HEK293 (cell line): Measurements from ENCODE around the gene XPO5.

Source experiments
- CTCF ChIA-PET: fragments of 350-600 bp; formaldehyde crosslinking; extraction: SDS; loops from one replicate; lab custom pipeline; 2021; ENCODE audit warnings: antibody characterized with exemption; lab: Yijun Ruan, JAX
- POLR2A ChIA-PET: fragments of 300-600 bp; formaldehyde crosslinking; extraction: SDS; loops from one replicate; lab custom pipeline; 2020; ENCODE audit warnings: antibody characterized with exemption, inconsistent platforms; lab: Yijun Ruan, JAX
- H3K27ac ChIP-seq: fragments of 200-500 bp; sonication (Bioruptor generic); 2 replicates; pipeline ENCODE4 v1.5.1; 2014; ENCODE audit warnings: low read depth, low read length, control low read depth, inconsistent platforms; ENCODE audit errors: extremely low read depth
- H3K36me3 ChIP-seq, 2 experiments: fragments of 200-500 bp in 1 of 2; sonication (Bioruptor generic) in 1 of 2; 1 replicate in 1 of 2; 2 replicates in 1 of 2; pipeline ENCODE4 v1.5.1; 2014 to 2017; ENCODE audit warnings: inconsistent platforms in 2 of 2, low read length in 2 of 2; ENCODE audit not compliant: control insufficient read depth in 2 of 2, insufficient read depth in 1 of 2
- H3K4me1 ChIP-seq: fragments of 200-500 bp; sonication (Bioruptor generic); 2 replicates; pipeline ENCODE4 v1.5.1; 2014; ENCODE audit warnings: mild to moderate bottlenecking, low read length, inconsistent platforms; ENCODE audit not compliant: control insufficient read depth, insufficient read depth
- H3K4me3 ChIP-seq: 2 replicates; pipeline ENCODE4 v1.5.1; 2011; ENCODE audit warnings: low read depth, mild to moderate bottlenecking, control low read depth, low read length, moderate library complexity
- H3K9me3 ChIP-seq: fragments of 200-500 bp; sonication (Bioruptor generic); 2 replicates; pipeline ENCODE4 v1.5.1; 2014; ENCODE audit warnings: low read depth, low read length, inconsistent platforms; ENCODE audit not compliant: control insufficient read depth, insufficient read depth
- HOXA7 ChIP-seq: sonication (generic); formaldehyde crosslinking; IDR thresholded peaks from 2 replicates; pipeline ENCODE4 v1.8.1; 2022; ENCODE audit warnings: missing genetic modification reagents, borderline replicate concordance
- KLF7 ChIP-seq: fragments of 450-650 bp; formaldehyde crosslinking; IDR thresholded peaks from 2 replicates; pipeline ENCODE4 v1.5.1; 2016; ENCODE audit warnings: missing biosample characterization, missing genetic modification characterization, borderline replicate concordance
- PATZ1 ChIP-seq: fragments of 450-650 bp; formaldehyde crosslinking; IDR thresholded peaks from 2 replicates; pipeline ENCODE4 v1.5.1; 2016; ENCODE audit warnings: missing biosample characterization, missing genetic modification characterization
- RBAK ChIP-seq: fragments of 450-650 bp; formaldehyde crosslinking; IDR thresholded peaks from 2 replicates; pipeline ENCODE4 v1.5.1; 2016; ENCODE audit warnings: missing biosample characterization, missing genetic modification characterization
- REPIN1 ChIP-seq: fragments of 450-650 bp; formaldehyde crosslinking; IDR thresholded peaks from 2 replicates; pipeline ENCODE4 v1.5.1; 2017; ENCODE audit warnings: missing biosample characterization, missing genetic modification characterization, low read depth
- SALL2 ChIP-seq: fragments of 450-650 bp; formaldehyde crosslinking; IDR thresholded peaks from 2 replicates; pipeline ENCODE4 v1.5.0; 2017; ENCODE audit warnings: missing biosample characterization, mild to moderate bottlenecking, missing genetic modification characterization, borderline replicate concordance
- SETDB1 ChIP-seq: IDR thresholded peaks from one replicate; pipeline ENCODE4 v1.6.1; 2017; ENCODE audit warnings: mild to moderate bottlenecking, low read length, moderate library complexity, mixed read lengths; ENCODE audit not compliant: insufficient read length
- ZBTB17 ChIP-seq: fragments of 450-650 bp; formaldehyde crosslinking; IDR thresholded peaks from 2 replicates; pipeline ENCODE4 v1.5.1; 2016; ENCODE audit warnings: missing biosample characterization, missing genetic modification characterization
- ZBTB48 ChIP-seq: fragments of 450-650 bp; formaldehyde crosslinking; IDR thresholded peaks from 2 replicates; pipeline ENCODE4 v1.5.1; 2016; ENCODE audit warnings: missing biosample characterization, missing genetic modification characterization
- ZEB2 ChIP-seq: fragments of 450-650 bp; formaldehyde crosslinking; IDR thresholded peaks from 2 replicates; pipeline ENCODE4 v1.5.1; 2016; ENCODE audit warnings: missing biosample characterization, missing genetic modification characterization
- ZFP3 ChIP-seq: fragments of 450-650 bp; formaldehyde crosslinking; IDR thresholded peaks from 2 replicates; pipeline ENCODE4 v1.5.1; 2016; ENCODE audit warnings: low read depth, missing biosample characterization, missing genetic modification characterization
- ZNF221 ChIP-seq: fragments of 450-650 bp; formaldehyde crosslinking; IDR thresholded peaks from 2 replicates; pipeline ENCODE4 v1.5.1; 2017; ENCODE audit warnings: missing biosample characterization, missing genetic modification characterization, borderline replicate concordance
- ZNF266 ChIP-seq: fragments of 450-650 bp; formaldehyde crosslinking; IDR thresholded peaks from 2 replicates; pipeline ENCODE4 v1.5.1; 2016; ENCODE audit warnings: missing biosample characterization, missing genetic modification characterization, low read depth
- ZNF398 ChIP-seq: fragments of 450-650 bp; formaldehyde crosslinking; IDR thresholded peaks from 2 replicates; pipeline ENCODE4 v1.5.1; 2017; ENCODE audit warnings: missing biosample characterization, missing genetic modification characterization
- ZNF416 ChIP-seq: fragments of 450-650 bp; formaldehyde crosslinking; IDR thresholded peaks from 2 replicates; pipeline ENCODE4 v1.5.1; 2016; ENCODE audit warnings: missing biosample characterization, missing genetic modification characterization
- ZNF449 ChIP-seq: fragments of 450-650 bp; formaldehyde crosslinking; IDR thresholded peaks from 2 replicates; pipeline ENCODE4 v1.5.1; 2017; ENCODE audit warnings: missing biosample characterization, mild to moderate bottlenecking, missing genetic modification characterization, moderate library complexity
- ZNF514 ChIP-seq: fragments of 450-650 bp; formaldehyde crosslinking; IDR thresholded peaks from 2 replicates; pipeline ENCODE4 v1.5.1; 2016; ENCODE audit warnings: missing biosample characterization, missing genetic modification characterization
- ZNF654 ChIP-seq: fragments of 450-650 bp; formaldehyde crosslinking; IDR thresholded peaks from 2 replicates; pipeline ENCODE4 v1.5.1; 2016; ENCODE audit warnings: low read depth, missing biosample characterization, missing genetic modification characterization
- ZNF777 ChIP-seq: fragments of 450-650 bp; formaldehyde crosslinking; IDR thresholded peaks from 2 replicates; pipeline ENCODE4 v1.5.1; 2017; ENCODE audit warnings: missing biosample characterization, missing genetic modification characterization, borderline replicate concordance
- ZNF843 ChIP-seq: fragments of 450-650 bp; formaldehyde crosslinking; IDR thresholded peaks from 2 replicates; pipeline ENCODE4 v1.5.1; 2016; ENCODE audit warnings: missing biosample characterization, missing genetic modification characterization
- ZSCAN30 ChIP-seq: fragments of 450-650 bp; IDR thresholded peaks from 2 replicates; pipeline ENCODE4 v1.5.1; 2018; ENCODE audit warnings: missing biosample characterization, mild to moderate bottlenecking, missing genetic modification characterization, moderate library complexity

Gene XPO5

GRCh38 chr6:43523284-43523683, 52.6 kb downstream of the XPO5 start:
- no peak overlapping the region for H3K27ac ChIP-seq
- POLR2A ChIA-PET, result interaction anchor here (1.5 kb wide), 1 partner anchor 9 kb away, joined by 4 read pairs; no protein-coding TSS in a partner anchor
- no peak overlapping the region for H3K4me3 ChIP-seq
- CTCF ChIA-PET, result interaction anchor here (0.6 kb wide), 1 partner anchor 631 kb away, joined by 4 read pairs; no protein-coding TSS in a partner anchor
- TF ChIP-seq ZNF221 (tag by site-specific recombination) (no peak), KLF7 (no peak), ZNF514 (tag by site-specific recombination) (no peak), ZFP3 (tag by site-specific recombination) (no peak), ZNF654 (tag by site-specific recombination) (no peak), ZNF843 (tag by site-specific recombination) (no peak), ZNF449 (tag by site-specific recombination) (0 out of 2 replicates have a peak, but pooled peaks have one; percentile 25)
- H3K36me3 ChIP-seq, result peaks cover 39 to 97% of the 10 kb centered on the region in 2 experiments
- no peaks in the 10 kb centered on the region for H3K9me3 ChIP-seq
- H3K4me1 ChIP-seq, result peaks cover 2% of the 10 kb centered on the region; the same call in 1 of the 2 replicates

- CTCF ChIA-PET, result interaction anchor here (0.6 kb wide), 2 partner anchors 89 to 631 kb away, joined by 3 to 4 read pairs; no protein-coding TSS in a partner anchor
- POLR2A ChIA-PET, result interaction anchor here (0.6 to 2.3 kb wide), 5 partner anchors 10 to 53 kb away, joined by 3 to 8 read pairs (median 8); partner anchors contain the start of genes LRRC73 and XPO5
- H3K27ac ChIP-seq, result no peak overlapping the region
These were observed 53.1 kb downstream of the XPO5 start for GRCh38 chr6:43522547-43523261.

More at GRCh38 chr6:43522547-43523261, 53.1 kb downstream of the XPO5 start:
- Histone ChIP-seq H3K4me1 (peaks cover 5% of the 10 kb centered on the region; the same call in 1 of the 2 replicates), H3K36me3 (peaks cover 38 to 91% of the 10 kb centered on the region in 2 experiments), H3K4me3 (no peak overlapping the region), H3K9me3 (no peaks in the 10 kb centered on the region)
- no peak for TF ChIP-seq HOXA7 (CRISPR knock-in tag)
- TF ChIP-seq KLF7, result no peak
- TF ChIP-seq ZNF777 (tag by site-specific recombination), result no peak
- no peak for TF ChIP-seq ZNF416 (tag by site-specific recombination)
- no peak for TF ChIP-seq ZBTB48 (tag by site-specific recombination)
- no peak for TF ChIP-seq SETDB1
- no peak for TF ChIP-seq PATZ1
- no peak for TF ChIP-seq ZEB2 (tag by site-specific recombination)
- TF ChIP-seq ZNF398 (tag by site-specific recombination), result no peak
- TF ChIP-seq ZNF514 (tag by site-specific recombination), result no peak
- TF ChIP-seq ZSCAN30 (tag by site-specific recombination), result no peak
- TF ChIP-seq REPIN1 (tag by site-specific recombination), result no peak
- no peak for TF ChIP-seq ZBTB17 (tag by site-specific recombination)
- no peak for TF ChIP-seq RBAK (tag by site-specific recombination)
- no peak for TF ChIP-seq ZNF266
- TF ChIP-seq SALL2 (tag by site-specific recombination), result no peak
